Activated CD8-positive, alpha-beta memory T cell treated with anti-CD3 and anti-CD28 coated beads, Interleukin-2, amount 10 ng/mL, durations not matched to agents 7 days and 5 days (primary cell): ENCODE data around the gene KDF1. TPM values are rescaled to one million over a fixed set of nuclear protein-coding genes. Genes with fewer than 3 reads are reported as not detected.

Source experiments
- ATAC-seq: fragments of 150-1000 bp; cut with Tn5 transposase; one replicate; pipeline ENCODE4 v1.10.0; 2021; ENCODE audit warnings: moderate library complexity
- CTCF ChIA-PET: fragments of 350-600 bp; sonication (Branson Sonifier 250); formaldehyde crosslinking; loops from one replicate; lab custom pipeline; 2021; ENCODE audit warnings: antibody characterized with exemption; lab: Charles Lee
- DNase-seq: peaks from one replicate; pipeline ENCODE4 v3.0.0-alpha.2; 2020
- H3K27ac Mint-ChIP-seq: one replicate; pipeline ENCODE4 v1.8.0; 2021; ENCODE audit warnings: mild to moderate bottlenecking, mixed read lengths
- H3K27me3 Mint-ChIP-seq: one replicate; pipeline ENCODE4 v1.8.0; 2021; ENCODE audit warnings: mixed read lengths
- H3K36me3 Mint-ChIP-seq: one replicate; pipeline ENCODE4 v1.8.0; 2021; ENCODE audit warnings: mild to moderate bottlenecking, mixed read lengths
- H3K4me1 Mint-ChIP-seq: one replicate; pipeline ENCODE4 v1.8.0; 2021; ENCODE audit warnings: mixed read lengths
- H3K4me3 Mint-ChIP-seq: one replicate; pipeline ENCODE4 v1.8.0; 2021; ENCODE audit warnings: mild to moderate bottlenecking, moderate library complexity, mixed read lengths
- H3K9me3 Mint-ChIP-seq: one replicate; pipeline ENCODE4 v1.8.0; 2022; ENCODE audit warnings: low read depth, mixed read lengths
- total RNA-seq, 2 experiments: library from RNA; stranded (reverse); gene quantifications; one replicate each; pipeline ENCODE4 v1.2.3, GENCODE V29; 2021

The KDF1 gene
- not detected for total RNA-seq

- Mint-ChIP-seq H3K27me3 (peaks cover 64% of the 10 kb centered on the region), H3K27ac (no peak within 1 kb of the TSS), H3K9me3 (no peaks in the 10 kb centered on the region), H3K36me3 (peaks cover 2% of the 10 kb centered on the region), H3K4me3 (peak within 1 kb of the TSS; percentile 56), H3K4me1 (peaks cover 7% of the 10 kb centered on the region)
- ATAC-seq, result peak; percentile 75
- CTCF ChIA-PET, result no interaction called here
- no peak for DNase-seq
Measured at GRCh38 chr1:26959722-26960624, at the start of gene KDF1. Gene KDF1 (minus strand): TSS chr1:26960468. CDS start chr1:26952380, 8,088 bp downstream.

- DNase-seq (no peak), ATAC-seq (no peak)
- H3K4me1 Mint-ChIP-seq, result peaks cover 6% of the 10 kb centered on the region
- no peak overlapping the region for H3K4me3 Mint-ChIP-seq
- CTCF ChIA-PET, result interaction anchor here (1.6 to 3.5 kb wide), 2 partner anchors 12 to 36 kb away, joined by 4 to 23 read pairs; no protein-coding TSS in a partner anchor
- no peaks in the 10 kb centered on the region for H3K9me3 Mint-ChIP-seq
- no peaks in the 10 kb centered on the region for H3K36me3 Mint-ChIP-seq
- no peak overlapping the region for H3K27ac Mint-ChIP-seq
- H3K27me3 Mint-ChIP-seq, result peaks cover 32% of the 10 kb centered on the region
Measured at GRCh38 chr1:27009601-27010197, 49.4 kb upstream of the KDF1 start.

- CTCF ChIA-PET, result interaction anchor here (1.0 to 3.5 kb wide), 3 partner anchors 11 to 38 kb away, joined by 4 to 23 read pairs (median 4); no protein-coding TSS in a partner anchor
- H3K4me1 Mint-ChIP-seq, result peaks cover 4% of the 10 kb centered on the region
- ATAC-seq, result no peak
- no peak for DNase-seq
- H3K27ac Mint-ChIP-seq, result no peak overlapping the region
- H3K27me3 Mint-ChIP-seq, result peaks cover 28% of the 10 kb centered on the region
- H3K4me3 Mint-ChIP-seq, result no peak overlapping the region
- no peaks in the 10 kb centered on the region for H3K9me3 Mint-ChIP-seq
- H3K36me3 Mint-ChIP-seq, result no peaks in the 10 kb centered on the region
Measured at GRCh38 chr1:27007909-27008582, 47.8 kb upstream of the KDF1 start.

GRCh38 chr1:27006683-27007082 lies 46.4 kb upstream of the KDF1 start:
- no peak overlapping the region for H3K27ac Mint-ChIP-seq

GRCh38 chr1:27005648-27006496 lies 45.6 kb upstream of the KDF1 start:
- ATAC-seq (no peak), DNase-seq (no peak)
- Mint-ChIP-seq H3K27me3 (peaks cover 24% of the 10 kb centered on the region), H3K36me3 (no peaks in the 10 kb centered on the region), H3K4me1 (no peaks in the 10 kb centered on the region), H3K9me3 (no peaks in the 10 kb centered on the region), H3K27ac (no peak overlapping the region), H3K4me3 (no peak overlapping the region)
- CTCF ChIA-PET, result interaction anchor here (1.2 to 1.3 kb wide), 3 partner anchors 8 to 91 kb away, joined by 3 to 5 read pairs (median 4); no protein-coding TSS in a partner anchor

More at GRCh38 chr1:27006683-27007082, 46.4 kb upstream of the KDF1 start:
- Mint-ChIP-seq H3K4me1 (no peaks in the 10 kb centered on the region), H3K9me3 (no peaks in the 10 kb centered on the region), H3K27me3 (peaks cover 25% of the 10 kb centered on the region), H3K4me3 (no peak overlapping the region), H3K36me3 (no peaks in the 10 kb centered on the region)
- CTCF ChIA-PET, result interaction anchor here (1.2 kb wide), 1 partner anchor 8 kb away, joined by 4 read pairs; no protein-coding TSS in a partner anchor
- ATAC-seq, result no peak
- no peak for DNase-seq

- DNase-seq, result no peak
- Mint-ChIP-seq H3K27ac (no peak overlapping the region), H3K36me3 (no peaks in the 10 kb centered on the region), H3K4me3 (no peak overlapping the region), H3K4me1 (no peaks in the 10 kb centered on the region), H3K27me3 (peaks cover 30% of the 10 kb centered on the region), H3K9me3 (no peaks in the 10 kb centered on the region)
- CTCF ChIA-PET, result interaction anchor here (1.3 kb wide), 2 partner anchors 40 to 92 kb away, joined by 3 to 5 read pairs; no protein-coding TSS in a partner anchor
- no peak for ATAC-seq
Measured at GRCh38 chr1:27005166-27005530, 44.9 kb upstream of the KDF1 start.

- DNase-seq (no peak), ATAC-seq (no peak)
- no peak overlapping the region for H3K27ac Mint-ChIP-seq
- no peaks in the 10 kb centered on the region for H3K36me3 Mint-ChIP-seq
- peaks cover 25% of the 10 kb centered on the region for H3K27me3 Mint-ChIP-seq
- no peaks in the 10 kb centered on the region for H3K4me1 Mint-ChIP-seq
- CTCF ChIA-PET, result interaction anchor here (1.3 kb wide), 2 partner anchors 40 to 93 kb away, joined by 3 to 5 read pairs; no protein-coding TSS in a partner anchor
- H3K9me3 Mint-ChIP-seq, result no peaks in the 10 kb centered on the region
- H3K4me3 Mint-ChIP-seq, result no peak overlapping the region
Measured at GRCh38 chr1:27004471-27005165, 44.4 kb upstream of the KDF1 start.

- CTCF ChIA-PET, result interaction anchor here (1.3 kb wide), 1 partner anchor 93 kb away, joined by 5 read pairs; no protein-coding TSS in a partner anchor
- no peaks in the 10 kb centered on the region for H3K4me1 Mint-ChIP-seq
Measured at GRCh38 chr1:27003745-27004470, 43.6 kb upstream of the KDF1 start.

GRCh38 chr1:27001570-27002360 lies 41.5 kb upstream of the KDF1 start:
- H3K36me3 Mint-ChIP-seq, result no peaks in the 10 kb centered on the region
- H3K4me1 Mint-ChIP-seq, result peaks cover 4% of the 10 kb centered on the region
- H3K27ac Mint-ChIP-seq, result no peak overlapping the region
- no peaks in the 10 kb centered on the region for H3K9me3 Mint-ChIP-seq
- H3K4me3 Mint-ChIP-seq, result no peak overlapping the region
- peaks cover 35% of the 10 kb centered on the region for H3K27me3 Mint-ChIP-seq
- DNase-seq, result no peak
- ATAC-seq, result no peak
- CTCF ChIA-PET, result interaction anchor here (0.6 to 1.2 kb wide), 2 partner anchors 43 to 196 kb away, joined by 3 to 4 read pairs; no protein-coding TSS in a partner anchor

More at GRCh38 chr1:27003745-27004470, 43.6 kb upstream of the KDF1 start:
- ATAC-seq, result no peak
- DNase-seq, result no peak
- peaks cover 24% of the 10 kb centered on the region for H3K27me3 Mint-ChIP-seq
- H3K4me3 Mint-ChIP-seq, result no peak overlapping the region
- H3K36me3 Mint-ChIP-seq, result no peaks in the 10 kb centered on the region
- no peak overlapping the region for H3K27ac Mint-ChIP-seq
- H3K9me3 Mint-ChIP-seq, result no peaks in the 10 kb centered on the region

- no peak overlapping the region for H3K27ac Mint-ChIP-seq
- H3K9me3 Mint-ChIP-seq, result no peaks in the 10 kb centered on the region
- CTCF ChIA-PET, result interaction anchor here (1.2 kb wide), 1 partner anchor 44 kb away, joined by 4 read pairs; no protein-coding TSS in a partner anchor
- H3K27me3 Mint-ChIP-seq, result peaks cover 43% of the 10 kb centered on the region
- H3K4me1 Mint-ChIP-seq, result peaks cover 4% of the 10 kb centered on the region
- DNase-seq (no peak), ATAC-seq (no peak)
- H3K36me3 Mint-ChIP-seq, result no peaks in the 10 kb centered on the region
- no peak overlapping the region for H3K4me3 Mint-ChIP-seq
Measured at GRCh38 chr1:27000817-27001460, 40.7 kb upstream of the KDF1 start.
